Stimulated activated CD8-positive, alpha-beta memory T cell treated with anti-CD3 and anti-CD28 coated beads, Interleukin-12 subunit alpha, Interleukin-12 subunit beta, amount 100 ng/mL, for 24 hours (primary cell): Measurements from ENCODE around the gene SF3A1.
"Not testable (repeated sequence)": the region's sequence is repeated elsewhere in the genome, so short reads cannot be mapped to it uniquely, and the experiment has no call there.

Source experiments
- DNase-seq: peaks from one replicate; pipeline ENCODE4 v3.0.0-alpha.2; 2020; ENCODE audit errors: extremely low read depth

The SF3A1 gene

DNA sequence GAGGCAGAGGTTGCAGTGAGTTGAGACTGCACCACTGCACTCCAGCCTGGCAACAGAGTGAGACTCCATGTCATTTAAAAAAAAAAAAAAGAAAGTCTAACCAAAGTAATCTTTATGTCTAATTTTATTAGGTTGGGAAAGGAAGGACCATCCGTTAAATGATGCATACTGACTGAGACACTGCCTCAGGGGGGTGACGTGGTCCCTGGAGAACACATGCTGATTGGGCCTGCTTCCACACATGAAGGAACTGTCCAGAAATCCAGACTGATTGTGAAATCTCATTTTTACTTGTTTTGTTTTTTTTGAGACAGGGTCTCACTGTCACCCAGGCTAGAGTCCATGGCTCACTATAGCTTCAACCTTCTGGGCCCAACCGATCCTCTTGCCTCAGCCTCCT is 5.5 kb downstream of the SF3A1 start:
- no peak for DNase-seq

DNA sequence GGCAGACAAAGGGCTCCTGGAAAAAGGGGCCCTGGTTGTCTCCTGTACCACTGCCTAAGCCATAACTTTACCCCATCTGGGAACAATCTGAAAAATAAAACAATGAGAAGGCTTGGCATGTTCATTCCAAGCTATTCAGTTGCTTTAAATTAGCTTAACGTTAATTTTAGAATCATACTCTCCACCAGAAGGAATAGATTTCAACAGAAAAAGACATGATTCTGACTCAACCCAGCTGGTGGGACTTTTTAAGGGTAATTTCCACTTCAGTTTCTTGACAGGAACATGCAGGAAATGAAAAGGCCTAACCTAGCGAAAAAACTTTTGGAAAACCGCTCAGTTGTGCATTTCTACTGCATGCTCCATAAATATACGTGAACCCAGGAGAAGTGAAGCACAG is 7.9 kb downstream of the SF3A1 start:
- no peak for DNase-seq

DNA sequence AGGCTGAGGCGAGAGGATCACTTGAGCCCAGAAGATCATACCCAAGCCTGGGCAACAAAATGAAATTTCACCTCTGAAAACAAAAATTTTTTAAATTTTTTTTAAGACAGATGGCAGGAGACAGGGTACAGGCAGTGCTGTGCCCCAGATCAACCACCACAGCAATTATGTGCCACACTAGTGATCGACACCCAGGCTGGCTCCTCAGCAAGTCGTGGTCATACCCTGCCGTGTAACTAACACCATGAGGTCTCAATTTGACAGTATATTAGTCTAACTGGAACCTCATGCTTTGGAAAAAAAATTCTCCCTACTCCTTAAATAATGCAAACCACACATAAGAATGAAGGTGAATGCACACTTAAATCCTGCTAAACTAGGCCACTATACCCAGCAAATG is 8.3 kb downstream of the SF3A1 start:
- DNase-seq: no peak

DNA sequence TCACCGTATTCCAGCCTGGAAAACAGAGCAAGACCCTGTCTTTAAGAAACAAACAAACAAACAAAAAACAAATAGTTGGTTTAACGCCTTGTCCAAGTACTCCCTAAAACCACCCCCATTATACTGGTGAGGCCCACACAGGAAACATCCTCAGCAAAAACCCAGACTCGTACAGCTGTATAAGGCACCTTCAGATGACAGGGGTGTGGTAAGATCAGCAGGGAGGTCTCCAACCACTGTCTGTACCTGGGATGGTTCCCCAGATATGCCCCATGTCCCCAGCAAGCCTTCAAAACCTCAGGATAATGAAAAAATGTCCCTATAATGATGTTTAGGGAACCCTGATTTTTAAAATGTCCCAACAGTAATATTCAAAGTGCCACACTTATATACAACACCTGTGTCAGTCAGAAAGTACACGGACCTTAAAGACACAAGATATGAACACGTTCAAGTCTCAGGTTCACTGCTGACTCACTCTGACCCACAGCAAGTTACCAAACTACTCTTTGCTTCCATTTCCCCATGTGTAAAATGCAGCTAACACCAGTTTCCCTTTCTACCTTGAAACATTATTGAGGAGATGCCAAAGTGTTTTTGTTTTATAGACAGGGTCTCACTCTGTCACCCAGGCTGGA is 9.3 kb downstream of the SF3A1 start:
- no peak for DNase-seq

DNA sequence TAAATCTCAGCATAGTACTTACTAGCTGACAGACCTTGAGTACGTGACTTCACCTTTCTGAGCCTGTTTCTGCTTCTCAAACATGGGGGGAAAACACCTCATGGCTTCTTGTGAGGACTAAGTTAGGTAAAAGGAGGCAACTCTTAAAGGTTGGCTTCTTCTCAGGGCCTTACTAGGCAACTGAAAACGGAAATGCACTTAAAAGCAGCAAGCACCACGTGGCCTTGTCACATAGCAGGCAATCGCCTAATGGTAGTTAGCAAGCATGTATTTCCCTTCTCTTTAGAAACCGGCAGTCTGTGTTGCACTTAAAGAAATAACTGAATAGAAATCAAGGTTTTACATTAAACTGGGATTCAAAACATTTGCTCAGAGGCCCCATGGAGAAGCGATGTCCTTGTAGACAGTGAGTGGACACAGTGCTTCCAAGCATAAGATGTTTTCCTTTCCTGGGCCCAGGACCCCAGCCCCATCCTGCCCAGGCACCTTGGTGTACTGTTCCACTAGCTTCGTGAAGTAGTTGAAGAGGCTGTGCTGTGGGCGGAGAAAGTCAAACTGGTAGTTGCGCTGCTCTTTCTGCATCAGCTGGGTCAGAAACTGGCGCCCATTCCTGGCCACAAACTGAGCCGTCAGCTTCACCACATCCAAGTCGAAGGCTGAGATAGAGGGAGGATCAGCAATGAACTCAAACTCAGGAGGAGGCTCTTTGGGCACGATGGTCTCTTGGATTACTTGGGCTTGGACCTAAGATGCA is 12.1 kb downstream of the SF3A1 start:
- DNase-seq: no peak

DNA sequence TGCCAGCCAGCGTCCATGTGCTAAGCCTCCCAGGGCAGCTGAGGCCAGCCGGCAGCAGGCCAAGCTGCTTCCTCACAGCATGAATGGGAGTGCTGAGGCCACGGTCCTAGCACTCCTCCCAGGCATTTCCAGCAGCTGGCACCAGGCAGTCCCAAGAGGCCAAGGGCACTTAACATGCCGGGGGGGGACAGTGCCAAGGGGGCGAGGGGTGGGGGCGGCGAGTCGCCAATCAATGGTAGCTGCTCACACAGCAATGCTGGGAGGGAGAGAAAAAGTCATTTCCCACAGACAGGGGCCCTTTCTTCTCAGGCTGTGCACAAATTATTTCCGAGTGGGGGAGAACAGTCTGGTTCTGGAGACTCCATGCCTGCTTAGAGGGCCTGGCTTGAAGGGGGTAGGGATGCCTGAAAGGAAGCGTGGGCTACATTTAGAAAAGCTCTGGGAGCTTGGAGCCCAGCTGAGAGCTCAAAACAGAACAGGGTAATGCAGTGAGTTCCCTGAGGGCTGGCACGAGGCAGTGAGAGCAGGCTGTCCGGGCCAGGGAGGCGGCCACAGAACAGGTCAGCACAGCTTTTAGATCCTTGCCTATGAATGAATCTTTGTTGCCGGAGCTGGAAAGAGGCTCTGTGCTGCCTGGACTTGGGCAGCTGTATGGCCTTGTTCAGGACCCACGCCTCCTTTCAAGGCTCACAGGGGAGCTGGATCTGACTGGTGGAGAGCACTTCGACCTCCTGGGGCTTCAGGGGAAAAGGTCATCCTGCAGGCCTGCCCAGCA is 15.6 kb downstream of the SF3A1 start:
- DNase-seq: no peak

DNA sequence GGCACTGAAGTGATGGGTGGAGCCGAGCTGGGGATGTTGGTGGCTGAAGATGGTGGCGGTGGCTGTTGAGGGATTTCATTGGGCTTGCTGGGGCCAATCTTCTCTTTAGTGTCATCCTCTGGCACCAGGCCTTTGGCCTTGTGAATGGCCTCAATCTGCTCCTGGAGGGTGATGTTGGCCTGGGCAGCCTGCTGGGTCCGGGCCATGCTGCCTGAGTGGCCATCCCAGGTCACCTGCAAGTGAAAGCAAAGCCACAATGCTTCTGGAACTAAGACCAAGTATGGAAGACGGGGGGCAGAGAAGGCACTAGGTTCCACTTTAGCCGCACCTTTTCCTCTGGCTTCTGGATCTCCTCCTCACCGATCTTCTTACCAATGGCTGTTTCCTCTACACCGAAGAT is 17.9 kb downstream of the SF3A1 start:
- no peak for DNase-seq

DNA sequence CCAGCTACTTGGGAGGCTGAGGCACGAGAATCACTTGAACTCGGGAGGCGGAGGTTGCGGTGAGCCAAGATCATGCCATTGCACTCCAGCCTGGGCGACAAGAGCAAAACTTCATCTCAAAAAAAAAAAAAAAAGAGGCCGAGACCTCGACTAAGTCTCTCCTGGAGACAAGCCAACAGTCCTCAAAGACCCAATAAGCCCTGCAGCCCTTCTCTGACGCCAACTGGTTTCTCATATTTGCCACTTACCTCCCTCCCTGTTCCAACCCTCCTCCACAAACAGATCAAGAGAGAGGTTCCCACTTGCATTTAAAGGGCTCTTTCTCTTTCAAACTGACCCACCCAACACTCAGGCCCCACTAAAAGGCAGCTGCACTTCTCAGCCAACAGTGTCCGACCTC is 18.4 kb downstream of the SF3A1 start:
- DNase-seq: not testable (repeated sequence)

DNA sequence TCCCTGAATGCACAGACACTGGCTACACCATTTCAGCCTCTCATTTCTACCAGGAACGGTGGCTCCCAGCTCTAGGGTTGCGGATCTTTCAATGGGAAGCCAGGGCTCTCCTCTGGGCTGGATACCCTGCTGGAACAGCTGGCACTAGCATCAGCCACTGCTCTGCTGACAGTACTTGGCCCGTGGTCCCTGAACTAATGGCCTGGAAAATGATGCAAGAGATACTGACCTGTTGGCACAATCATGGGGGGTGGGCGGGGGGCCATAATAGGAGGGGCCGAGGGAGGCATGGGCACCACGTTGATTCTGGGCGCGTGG is 19.3 kb downstream of the SF3A1 start:
- DNase-seq: no peak

DNA sequence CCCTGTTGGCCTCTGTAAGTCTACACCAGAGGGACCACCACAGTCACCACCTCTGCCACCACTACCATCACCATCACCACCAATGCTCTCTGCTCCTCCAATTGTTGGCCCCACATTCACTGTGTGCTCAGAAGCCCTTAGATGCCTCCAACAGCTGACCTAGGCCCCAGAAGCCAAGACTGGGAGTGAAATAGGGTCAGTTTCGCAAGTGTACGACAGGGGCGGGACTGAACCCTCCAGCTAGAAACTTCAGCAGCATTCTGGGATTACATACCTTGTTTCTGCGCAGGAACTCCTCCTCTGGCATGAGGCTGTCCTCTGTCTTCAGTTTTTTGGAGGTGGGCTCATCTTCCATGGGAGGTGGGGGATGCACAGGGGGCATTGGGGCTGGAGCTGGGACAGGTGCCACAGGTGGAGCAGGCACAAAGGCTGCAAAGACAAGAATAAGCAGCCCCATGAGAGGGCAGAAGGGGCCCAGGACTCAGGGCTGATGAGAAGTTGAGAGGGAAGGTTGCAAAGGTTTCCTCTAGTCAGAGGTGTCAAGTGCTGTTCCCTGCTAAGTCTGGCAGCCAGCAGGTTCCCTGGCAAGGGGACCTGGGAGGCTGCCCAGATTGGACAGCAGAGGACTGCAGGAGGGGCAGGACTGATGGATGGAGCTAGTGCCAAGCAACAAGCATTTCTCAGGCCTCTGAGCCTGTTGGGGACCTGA is 19.8 kb downstream of the SF3A1 start:
- DNase-seq: no peak

DNA sequence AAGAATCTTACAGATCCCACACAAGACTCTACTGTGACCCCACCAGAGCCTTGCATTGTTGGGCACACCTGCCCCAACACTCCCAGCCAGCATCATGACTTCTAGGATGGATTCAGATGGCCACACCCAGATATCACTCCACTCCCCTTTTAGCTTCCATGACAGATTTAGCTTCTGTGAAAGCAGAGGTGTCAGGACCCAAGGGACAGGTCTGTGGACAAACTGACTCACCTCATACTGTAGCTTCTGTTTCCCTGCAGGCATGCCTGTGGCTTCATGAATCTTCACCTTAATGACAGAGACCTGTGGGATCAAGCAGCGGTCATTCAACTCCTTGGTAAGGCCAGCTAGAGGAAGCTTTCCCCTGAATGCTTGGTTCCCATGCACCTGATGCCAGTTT is 21.5 kb downstream of the SF3A1 start:
- no peak for DNase-seq

DNA sequence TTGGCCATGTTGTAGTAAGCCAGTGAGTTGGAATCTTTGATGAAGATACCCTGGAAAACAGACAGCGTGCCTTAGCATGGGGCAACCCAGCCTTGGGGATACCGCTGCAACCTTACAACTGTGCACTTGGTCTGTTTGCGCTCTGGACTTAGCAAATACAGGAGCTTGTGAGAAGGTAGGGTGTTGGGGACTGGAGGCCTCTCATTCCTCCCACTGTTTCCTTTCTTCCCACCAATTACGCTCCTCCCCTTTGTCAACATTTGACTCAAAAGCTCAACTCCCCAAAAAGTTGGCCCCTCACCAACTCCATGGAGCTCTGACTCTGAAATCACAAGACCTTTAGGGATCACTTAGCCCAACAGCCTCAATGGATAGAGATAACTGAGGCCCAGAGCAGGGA is 22.0 kb downstream of the SF3A1 start:
- no peak for DNase-seq

DNA sequence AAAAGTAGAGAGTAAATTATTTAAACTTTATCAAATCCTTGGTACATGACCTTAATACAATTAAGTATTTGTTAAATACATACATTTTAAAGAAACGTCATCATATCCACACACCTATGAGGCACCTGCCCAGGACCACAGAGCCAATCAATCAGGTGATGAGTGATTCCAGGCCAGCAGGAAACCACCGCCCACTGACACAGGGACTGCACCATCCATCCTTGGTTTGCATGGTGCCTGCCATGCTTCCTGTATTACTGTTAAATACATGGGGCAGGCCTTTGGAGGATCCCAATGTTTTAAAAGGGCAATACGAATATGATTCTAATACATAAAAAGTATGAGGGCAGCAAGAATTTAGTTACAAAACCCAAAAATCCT is 23.0 kb downstream of the SF3A1 start:
- no peak for DNase-seq

DNA sequence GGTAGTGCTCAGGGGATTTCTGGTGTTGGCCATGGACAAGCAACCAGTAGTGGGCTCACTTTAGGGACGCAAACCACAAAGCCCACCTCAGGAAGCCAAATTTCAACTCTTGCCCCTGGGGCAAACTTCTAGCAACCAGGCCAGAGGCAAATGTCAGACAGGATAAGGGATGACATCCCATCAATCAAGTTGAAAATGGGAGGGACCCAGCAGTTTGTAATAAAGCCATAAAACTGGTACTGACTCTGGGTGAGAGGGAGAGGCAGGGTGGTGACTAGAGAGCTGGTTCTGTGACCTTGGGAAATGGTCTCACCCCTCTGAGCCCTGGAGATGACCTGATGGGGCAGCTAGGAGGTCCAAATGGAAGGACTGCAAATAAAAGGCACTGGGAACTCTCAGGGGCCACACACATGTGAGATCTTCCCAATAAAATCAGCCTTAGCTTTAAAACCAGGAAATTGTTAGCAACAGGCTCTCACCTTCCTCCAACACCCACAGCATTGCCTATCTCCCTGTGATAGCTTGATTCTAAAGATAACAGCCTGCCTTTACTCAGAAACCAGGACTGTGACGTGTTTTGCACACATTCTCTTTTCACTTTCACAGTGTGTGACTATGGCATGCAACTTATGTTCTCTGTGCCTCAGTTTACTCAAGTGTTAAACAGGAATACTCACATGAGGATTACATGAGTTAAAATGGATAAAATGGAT is 23.5 kb downstream of the SF3A1 start:
- DNase-seq: no peak

DNA sequence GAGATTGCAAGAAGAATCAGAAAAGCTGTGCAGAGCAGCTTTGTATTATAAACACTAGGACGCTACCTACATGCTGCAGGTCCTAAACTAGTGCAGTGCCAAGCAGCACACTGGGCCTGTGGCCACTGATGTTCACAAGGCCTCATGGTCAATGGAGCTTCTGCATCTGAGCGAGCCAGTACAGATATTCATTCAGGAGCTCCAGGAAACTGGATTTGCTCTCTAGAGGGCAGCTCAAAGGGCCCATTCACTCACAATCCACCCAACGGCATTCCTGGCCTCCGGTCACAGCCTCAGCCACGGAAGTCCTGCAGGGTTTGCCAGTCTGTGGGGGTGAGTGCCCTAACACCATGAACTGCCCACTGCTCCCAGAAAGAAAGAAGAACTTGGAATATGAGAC is 24.1 kb downstream of the SF3A1 start:
- DNase-seq: no peak

DNA sequence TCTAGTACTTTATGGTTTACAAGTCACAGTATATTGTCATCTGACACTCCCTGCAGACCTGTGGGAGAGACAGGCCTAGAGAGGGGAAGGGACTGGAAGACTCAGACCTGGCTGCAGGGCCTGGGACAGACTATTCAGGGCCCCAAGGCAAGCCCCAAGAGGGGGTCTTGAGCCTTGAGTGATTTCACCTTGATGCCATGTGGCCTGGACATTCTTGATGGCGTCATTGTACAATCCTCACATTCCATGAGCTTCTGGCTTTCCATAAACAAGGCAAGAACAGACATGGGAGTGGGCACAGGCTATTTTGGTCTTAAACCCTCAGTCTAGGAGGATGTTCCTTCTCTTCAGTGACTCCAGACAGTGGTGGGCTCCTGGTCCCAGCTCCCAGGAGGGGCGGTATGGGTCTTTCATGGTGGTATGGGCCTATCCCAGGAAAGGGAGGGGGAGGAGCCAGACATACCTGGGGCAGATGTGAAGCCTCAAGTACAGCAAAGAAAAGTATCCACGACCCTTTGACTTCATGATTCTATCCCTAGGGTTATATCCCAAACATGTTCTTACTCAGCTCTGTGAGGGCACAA is 28.1 kb downstream of the SF3A1 start:
- DNase-seq: no peak

DNA sequence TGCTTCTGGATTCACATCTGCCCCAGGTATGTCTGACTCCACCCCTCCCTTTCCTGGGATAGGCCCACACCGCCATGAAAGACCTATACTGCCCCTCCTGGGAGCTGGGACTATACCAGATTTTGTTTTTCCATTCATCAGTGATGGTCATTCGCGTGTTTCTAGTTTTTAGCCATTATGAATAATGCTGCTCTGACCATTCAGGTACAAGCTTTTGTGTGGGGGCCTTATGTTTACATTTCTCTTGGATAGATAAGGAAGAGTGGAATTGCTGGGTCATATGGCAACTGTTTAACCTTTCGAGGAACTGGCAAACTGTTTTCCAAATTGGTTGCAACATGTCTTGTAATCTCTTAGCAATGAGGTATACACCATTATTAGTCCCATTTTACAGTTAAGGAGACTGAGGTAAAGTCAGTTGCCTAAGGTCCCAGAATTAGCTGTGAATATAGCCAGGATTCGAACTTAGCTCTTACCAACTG is 28.8 kb downstream of the SF3A1 start:
- DNase-seq: no peak

DNA sequence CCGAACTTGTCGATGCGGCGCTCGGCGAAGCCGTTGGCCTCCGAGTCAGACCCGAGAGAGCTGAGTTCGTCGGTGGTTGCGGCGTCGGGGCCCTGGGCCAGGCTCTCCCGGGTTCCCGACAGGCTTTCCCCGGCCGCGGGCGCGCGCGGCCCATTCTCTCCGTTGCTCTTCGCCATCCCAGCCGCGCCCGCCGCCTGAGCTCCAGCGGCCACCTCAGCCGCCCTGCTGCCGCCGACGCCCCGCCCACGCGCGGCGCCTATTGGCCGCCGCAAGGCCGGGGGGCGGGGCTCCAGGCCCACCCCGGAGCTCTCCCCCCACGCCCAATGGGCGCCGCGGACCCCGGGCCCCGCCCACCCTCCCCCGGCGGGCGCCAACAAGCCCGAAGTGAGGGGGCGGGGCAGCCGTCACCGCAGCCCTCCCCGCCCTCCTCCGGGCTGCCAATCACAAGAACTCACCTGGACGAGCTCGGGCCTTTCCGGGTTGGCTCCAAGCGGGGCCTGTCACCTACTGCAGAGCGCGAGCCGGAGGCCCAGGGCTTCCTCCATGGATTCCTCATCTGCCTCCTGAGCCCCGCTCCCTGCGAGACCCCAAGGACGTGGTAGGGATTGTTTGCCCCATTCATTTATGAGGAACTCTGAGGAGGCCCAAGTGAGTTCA is 29.9 kb downstream of the SF3A1 start, which contains the start of gene TBC1D10A:
TBC1D10A (minus strand) TSS at position 236 of the 657 bp plus-strand sequence; CDS start at position 176, 60 bp downstream.
- peak; percentile 79 for DNase-seq

DNA sequence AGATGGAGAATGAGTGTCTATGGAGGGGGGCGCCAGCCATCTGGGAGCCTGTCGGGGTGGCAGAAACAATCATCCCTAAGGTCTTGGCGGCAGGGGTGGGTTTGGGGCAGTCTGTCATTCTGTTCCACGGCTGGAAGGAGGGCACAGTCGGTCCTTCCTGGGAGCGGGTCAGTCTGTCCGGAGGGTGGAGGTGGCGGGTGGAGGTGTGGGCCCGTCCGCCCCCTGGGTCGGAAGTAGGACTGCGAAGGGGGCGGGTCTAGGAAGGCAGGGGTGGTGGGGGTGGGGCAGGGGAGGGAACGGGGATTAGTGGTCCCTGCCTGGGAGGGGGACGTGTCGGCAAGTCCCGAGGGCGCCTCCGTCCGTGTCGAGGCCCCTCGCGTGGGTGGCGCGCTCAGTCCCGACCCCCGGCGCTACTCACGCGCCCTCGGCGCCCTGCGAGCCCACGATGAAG is 30.4 kb downstream of the SF3A1 start:
- DNase-seq: no peak

DNA sequence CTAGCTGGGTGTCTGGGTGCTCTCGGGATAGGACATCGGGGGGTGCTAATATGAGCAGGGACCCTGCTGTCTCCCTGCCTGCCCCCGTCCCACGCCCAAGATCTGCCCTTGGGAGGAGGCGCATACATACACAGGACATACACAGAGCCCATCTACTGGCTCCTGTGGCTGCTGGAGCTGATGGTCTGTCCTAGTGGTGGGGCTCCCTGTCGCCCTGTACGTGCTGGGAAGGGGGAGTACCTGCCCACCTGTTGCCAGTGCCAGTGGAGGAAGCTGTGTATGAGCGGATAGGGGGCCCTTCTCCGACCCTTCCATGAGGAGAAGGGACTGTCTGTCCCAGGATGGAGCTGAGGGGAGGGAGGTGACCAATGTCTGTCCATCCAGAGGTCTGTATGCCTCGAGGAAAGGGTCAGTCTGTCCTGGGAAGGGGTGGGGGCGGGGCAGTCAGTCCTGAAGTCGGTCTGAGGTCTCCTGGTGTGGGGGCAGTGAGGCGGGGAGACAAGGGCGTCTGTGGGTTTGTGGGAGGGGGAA is 30.9 kb downstream of the SF3A1 start:
- DNase-seq: no peak
